Fibroblast of the aortic adventitia (primary cell): ENCODE results near the gene RIPK4. TPM values are rescaled to one million over a fixed set of nuclear protein-coding genes. Genes with fewer than 3 reads are reported as not detected.

Source experiments
- DNase-seq: peaks from one replicate; pipeline ENCODE4 v3.0.0-alpha.2; 2010; ENCODE audit warnings: low read depth
- H3K4me3 ChIP-seq: 2 replicates; pipeline ENCODE4 v1.5.1; 2011; ENCODE audit warnings: low read depth, mild to moderate bottlenecking, control low read depth, low read length, moderate library complexity
- CTCF ChIP-seq: IDR thresholded peaks from 2 replicates; pipeline ENCODE4 v1.5.1; 2011; ENCODE audit warnings: mild to moderate bottlenecking, low read length, control low read depth, inconsistent platforms; ENCODE audit not compliant: insufficient read depth
- total RNA-seq: library from RNA; depleted of rRNA; stranded (reverse); fragments of >200 nt; gene quantifications from 2 replicates; pipeline ENCODE4 v1.2.3, GENCODE V29; 2012; ENCODE audit warnings: low replicate concordance

Gene RIPK4
- total RNA-seq, 1 donor, result 0.45 TPM

- peak; percentile 7 for DNase-seq
- no peak overlapping the region for H3K4me3 ChIP-seq
- TF ChIP-seq CTCF, result no peak
Observed at GRCh38 chr21:41750051-41750450, 16.8 kb downstream of the RIPK4 start.

DNA sequence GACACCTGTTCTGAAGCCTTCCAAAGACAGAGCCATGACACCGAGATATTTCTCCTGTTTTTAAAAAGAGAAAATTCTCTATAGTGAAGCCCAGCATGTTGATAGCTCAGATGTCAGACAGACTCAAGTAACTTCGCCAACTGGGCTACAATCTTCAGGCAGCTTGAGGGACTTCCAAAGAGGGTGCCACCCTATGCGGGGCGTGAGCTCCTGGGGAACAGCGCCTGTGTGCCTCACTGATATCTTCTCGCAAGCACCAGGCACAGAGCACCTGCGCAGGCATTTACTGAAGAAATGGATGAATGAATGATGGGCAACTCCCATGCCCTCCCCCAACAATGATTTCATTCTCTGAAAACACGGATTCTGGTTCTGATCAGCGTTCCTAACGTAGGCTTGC, 17.6 kb downstream of the RIPK4 start:
- no peak overlapping the region for H3K4me3 ChIP-seq
- DNase-seq, result no peak
- TF ChIP-seq CTCF, result no peak

DNA sequence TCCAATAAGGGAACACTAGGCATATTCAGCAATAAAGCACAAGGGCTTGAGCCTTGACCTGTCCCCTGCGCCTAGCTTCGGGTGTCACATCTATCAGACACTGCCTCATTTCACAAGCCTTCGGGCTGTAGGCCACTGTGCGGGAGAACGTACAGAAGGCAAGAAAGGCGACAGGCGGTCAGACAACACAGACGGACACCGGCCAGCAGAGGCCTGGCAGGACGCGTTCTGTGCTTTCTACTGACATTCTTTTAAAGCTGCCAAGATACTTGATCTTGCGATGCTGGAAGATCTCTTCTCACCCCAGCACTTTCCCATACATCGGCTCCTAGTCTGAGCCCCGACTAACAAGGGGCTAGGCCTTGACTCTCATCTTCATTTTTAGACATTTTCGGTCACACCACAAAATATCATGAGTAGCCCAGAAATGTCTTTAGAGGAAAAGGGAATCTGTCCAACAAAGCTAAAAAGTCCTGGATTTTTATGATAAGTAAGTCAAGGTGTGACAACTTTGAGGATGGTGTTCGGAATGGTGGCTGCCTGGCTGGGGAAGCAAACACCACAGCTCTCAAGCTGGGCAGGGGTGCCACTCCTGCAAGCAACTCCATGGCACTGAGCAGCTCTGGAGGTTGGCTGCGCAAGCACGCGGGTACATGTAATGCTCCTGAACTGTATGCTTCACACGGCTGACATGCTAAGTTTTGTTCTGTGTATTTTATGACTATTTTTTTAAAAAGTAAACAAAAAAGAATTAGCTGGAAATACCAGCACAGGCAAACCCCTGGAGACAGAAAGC, 18.7 kb downstream of the RIPK4 start:
- DNase-seq, result no peak
- H3K4me3 ChIP-seq, result no peak overlapping the region
- TF ChIP-seq CTCF, result no peak

GRCh38 chr21:41746744-41747006, 20.2 kb downstream of the RIPK4 start:
- H3K4me3 ChIP-seq, result no peak overlapping the region
- no peak for DNase-seq
- no peak for TF ChIP-seq CTCF

DNA sequence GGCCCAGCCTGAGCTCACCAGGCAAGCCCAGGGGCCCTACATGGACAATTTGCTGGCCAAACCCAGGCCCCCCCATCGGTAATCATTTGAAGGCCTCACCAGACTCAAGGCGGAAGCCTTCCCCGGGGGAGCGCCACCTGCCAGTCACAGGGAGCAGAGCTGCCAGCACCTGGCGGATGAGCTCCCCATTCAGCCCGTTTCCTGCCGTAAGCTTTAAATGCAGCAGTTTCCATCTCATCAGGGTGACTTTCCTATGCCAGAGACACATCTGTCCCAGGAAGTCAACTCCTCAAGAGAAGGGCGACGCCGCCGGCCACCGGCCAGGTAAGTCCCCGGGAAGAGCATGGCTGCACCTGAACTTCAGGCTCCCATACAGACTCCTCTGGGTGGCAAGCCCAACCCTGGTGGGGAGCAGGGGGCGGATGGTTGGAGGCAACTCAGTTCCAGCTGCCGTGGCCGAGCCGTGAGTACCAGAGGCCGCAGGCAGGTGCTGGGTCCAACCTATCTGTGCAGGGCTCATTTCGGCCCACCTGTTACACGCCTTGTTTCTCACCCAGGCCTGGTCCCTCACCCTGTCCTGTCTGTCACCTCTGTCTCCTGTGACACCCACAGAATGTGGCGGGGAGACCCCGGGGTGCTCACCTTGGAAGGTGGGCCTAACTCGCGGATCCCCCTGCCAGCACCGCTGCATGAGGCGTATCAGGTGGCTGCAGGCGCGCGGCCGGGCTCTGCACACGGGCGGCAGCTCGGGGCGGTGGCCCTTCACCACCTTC, 20.7 kb downstream of the RIPK4 start:
- no peak overlapping the region for H3K4me3 ChIP-seq
- no peak for DNase-seq
- no peak for TF ChIP-seq CTCF

DNA sequence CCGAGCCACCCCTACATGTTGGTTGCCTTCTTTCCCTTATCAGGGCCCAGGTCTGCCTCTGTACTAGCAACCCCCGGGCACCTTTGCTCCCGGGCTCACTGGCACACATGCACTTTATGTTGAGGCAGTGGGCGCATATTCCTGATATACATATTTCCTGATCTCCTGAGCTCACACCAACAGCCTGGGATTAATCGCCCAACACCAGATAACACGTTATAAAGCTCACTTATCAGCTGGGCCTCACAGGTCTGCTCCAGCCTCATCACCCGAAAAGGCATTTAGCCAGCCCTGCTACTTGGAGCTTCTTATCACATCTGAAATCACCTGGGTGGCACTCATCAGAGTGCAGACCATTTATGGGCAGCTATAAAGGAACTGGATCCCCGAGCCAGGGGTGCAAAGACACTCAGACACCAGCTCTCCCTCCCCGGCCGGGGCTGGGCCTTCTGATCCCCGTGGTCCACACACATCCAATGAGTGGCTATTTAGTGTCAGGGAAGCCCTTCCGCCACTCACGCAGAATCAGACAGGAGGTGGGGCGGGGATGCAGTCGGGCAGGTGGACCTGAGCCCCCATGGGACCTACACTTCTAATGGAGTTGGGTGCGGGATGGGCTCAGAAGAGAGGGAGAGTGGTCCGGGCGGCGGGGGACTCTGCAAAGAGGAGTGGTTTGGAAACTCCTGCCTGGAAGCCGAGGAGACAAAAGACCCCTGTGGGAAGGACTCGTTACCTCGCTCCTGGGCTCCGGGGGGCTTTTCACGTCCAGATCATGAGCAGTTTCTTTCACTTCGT, 21.6 kb downstream of the RIPK4 start:
- TF ChIP-seq CTCF, result no peak
- DNase-seq, result no peak
- H3K4me3 ChIP-seq, result no peak overlapping the region
